GM12878 (cell line): ENCODE results near the gene HNF4A. TPM values are rescaled to one million over a fixed set of nuclear protein-coding genes. Genes with fewer than 3 reads are reported as not detected.

ENCODE experiments used
- ATAC-seq: fragments of 200-7000 bp; cut with Tn5 transposase; 3 replicates; pipeline ENCODE4 v1.9.1; 2020; ENCODE audit warnings: mild to moderate bottlenecking, moderate library complexity
- BruUV-seq: library from RNA; stranded (reverse); fragments of 400-500 nt; replicated peaks from 2 replicates; lab custom pipeline; 2021; lab: Mats Ljungman, UMichigan
- CTCF ChIA-PET: fragments of 300-600 bp; sonication (Branson Sonifier 250); formaldehyde crosslinking; extraction: SDS; loops from one replicate; lab custom pipeline; 2021; ENCODE audit warnings: inconsistent platforms; lab: Yijun Ruan, JAX
- POLR2A ChIA-PET: fragments of 350-600 bp; formaldehyde crosslinking; extraction: SDS; loops from one replicate; lab custom pipeline; 2021; ENCODE audit warnings: inconsistent platforms; lab: Charles Lee
- RAD21 ChIA-PET: fragments of 300-600 bp; sonication (Branson Sonifier 250); formaldehyde crosslinking; loops from one replicate; lab custom pipeline; 2023; ENCODE audit warnings: antibody characterized with exemption; ENCODE audit not compliant: unreplicated experiment; lab: Charles Lee
- SMC1A ChIA-PET: fragments of 300-600 bp; sonication (Branson Sonifier 250); formaldehyde crosslinking; loops from one replicate; lab custom pipeline; 2023; ENCODE audit not compliant: unreplicated experiment, uncharacterized antibody; lab: Charles Lee
- DNase-seq: peaks from one replicate; pipeline ENCODE4 v3.0.0-alpha.2; 2011; ENCODE audit warnings: low read depth, low spot score
- FAIRE-seq: peaks from 3 replicates; lab custom pipeline; 2011; peaks lifted over from hg19 to GRCh38; lab: Jason Lieb, UNC
- H2AFZ ChIP-seq: 2 replicates; pipeline ENCODE4 v1.6.0; 2011; ENCODE audit warnings: low read depth, low read length, control low read depth; ENCODE audit not compliant: control insufficient read depth
- H3K27ac ChIP-seq: 2 replicates; pipeline ENCODE4 v1.5.1; 2011; ENCODE audit warnings: control low read depth; ENCODE audit not compliant: control insufficient read depth, insufficient read depth
- H3K27me3 ChIP-seq, 2 experiments: replicated peaks in 1 of 2; 2 replicates each; pipeline versions ENCODE4 v1.6.0 to v1.6.1; 2011; ENCODE audit warnings: low read length in 1 of 2; ENCODE audit not compliant: control insufficient read depth in 2 of 2, insufficient read depth in 2 of 2
- H3K36me3 ChIP-seq, 2 experiments: 2 replicates each; pipeline ENCODE4 v1.5.1; 2011; ENCODE audit warnings: low read length in 1 of 2; ENCODE audit not compliant: control insufficient read depth in 2 of 2, insufficient read depth in 2 of 2
- H3K4me1 ChIP-seq: 2 replicates; pipeline ENCODE4 v1.6.1; 2011; ENCODE audit warnings: mild to moderate bottlenecking, low read length, moderate library complexity, mixed read lengths; ENCODE audit not compliant: control insufficient read depth, insufficient read depth
- H3K4me2 ChIP-seq: 2 replicates; pipeline ENCODE4 v1.6.0; 2011; ENCODE audit warnings: control low read depth; ENCODE audit not compliant: control insufficient read depth, insufficient read depth
- H3K4me3 ChIP-seq: fragments of 200-600 bp; sonication (generic); 2 replicates; pipeline ENCODE4 v1.5.1; 2016
- H3K79me2 ChIP-seq: 2 replicates; pipeline ENCODE4 v1.6.0; 2011; ENCODE audit warnings: low read length; ENCODE audit not compliant: control insufficient read depth, insufficient read depth
- H3K9ac ChIP-seq: 2 replicates; pipeline ENCODE4 v1.8.0; 2011; ENCODE audit warnings: low read length, control low read depth, mixed read lengths; ENCODE audit not compliant: control insufficient read depth, insufficient read depth
- H3K9me3 ChIP-seq: replicated peaks from 3 replicates; pipeline ENCODE4 v1.5.1; 2011; ENCODE audit warnings: mild to moderate bottlenecking, low read length; ENCODE audit not compliant: control insufficient read depth, insufficient read depth
- H4K20me1 ChIP-seq: 2 replicates; pipeline ENCODE4 v1.6.0; 2011; ENCODE audit not compliant: control insufficient read depth, insufficient read depth
- BMI1 ChIP-seq: fragments of 450-650 bp; IDR thresholded peaks from 2 replicates; pipeline ENCODE4 v1.6.1; 2016; ENCODE audit warnings: mild to moderate bottlenecking, moderate library complexity, borderline replicate concordance
- FOXK2 ChIP-seq: fragments of 450-650 bp; IDR thresholded peaks from 2 replicates; pipeline ENCODE4 v1.6.1; 2017; ENCODE audit warnings: mild to moderate bottlenecking, moderate library complexity
- KAT2A ChIP-seq: conservative IDR thresholded peaks from 2 replicates; pipeline ENCODE4 v1.6.1; 2011; ENCODE audit warnings: low read depth, low read length; ENCODE audit not compliant: control insufficient read depth
- NR2F1 ChIP-seq: fragments of 450-650 bp; conservative IDR thresholded peaks from 2 replicates; pipeline ENCODE4 v1.6.1; 2017; ENCODE audit warnings: mild to moderate bottlenecking
- POLR2A ChIP-seq: IDR thresholded peaks from 2 replicates; pipeline ENCODE4 v1.6.1; 2011; ENCODE audit warnings: low read depth, mild to moderate bottlenecking, low read length
- RAD21 ChIP-seq: IDR thresholded peaks from 2 replicates; pipeline ENCODE4 v1.6.1; 2011; ENCODE audit warnings: mild to moderate bottlenecking, low read depth, low read length, moderate library complexity; ENCODE audit not compliant: insufficient read depth
- RCOR1 ChIP-seq: conservative IDR thresholded peaks from 2 replicates; pipeline ENCODE4 v1.6.1; 2012; ENCODE audit warnings: low read depth, low read length, improper control_type of control experiment
- YY1 ChIP-seq: IDR thresholded peaks from 2 replicates; pipeline ENCODE4 v1.6.1; 2011; ENCODE audit warnings: low read depth, mild to moderate bottlenecking, low read length
- ZNF592 ChIP-seq: fragments of 450-650 bp; IDR thresholded peaks from 2 replicates; pipeline ENCODE4 v1.6.1; 2017; ENCODE audit warnings: mild to moderate bottlenecking, moderate library complexity
- ZNF687 ChIP-seq: fragments of 450-650 bp; IDR thresholded peaks from 2 replicates; pipeline ENCODE4 v1.6.1; 2017; ENCODE audit warnings: mild to moderate bottlenecking, moderate library complexity
- WGBS: methylation state at CpG from one replicate; pipeline ENCODE4 v1.1.6; 2016; ENCODE audit warnings: low lambda C conversion rate; ENCODE audit not compliant: insufficient replicate concordance, insufficient coverage; ENCODE audit errors: missing lambda C conversion rate; 5-methylcytosine and 5-hydroxymethylcytosine counted together
- in situ Hi-C: fragments of 300-500 bp; cut with MboI; formaldehyde crosslinking; loops from 9 replicates; pipeline ENCODE4 v1.14.3; 2018; ENCODE audit warnings: mixed read lengths
- intact Hi-C: fragments of 100-400 bp; cut with micrococcal nuclease; formaldehyde crosslinking; loops from one replicate; pipeline ENCODE4 v1.14.2; 2022; ENCODE audit not compliant: unreplicated experiment
- polyA plus RNA-seq, 11 experiments: library from polyadenylated mRNA; depleted of rRNA in 4 of 11; unstranded in 6 of 11; stranded (reverse) in 5 of 11; fragments of >200 nt; fragmentation: Nextera tagmentation in 4 of 11; fragmentation: Illumina TruSeq in 1 of 11; extraction: Ambion mirVana in 4 of 11; extraction: Trizol in 1 of 11; gene quantifications; 1 replicate in 1 of 11; 2 replicates in 10 of 11; pipeline versions ENCODE4 v1.2.1 to v1.2.3, GENCODE V29; 2011 to 2016; ENCODE audit warnings: inconsistent platforms in 2 of 11, missing spikeins in 2 of 11, low read depth in 1 of 11
- total RNA-seq, 4 experiments: library from RNA; depleted of rRNA in 3 of 4; stranded (reverse); fragments of >200 nt in 3 of 4; fragmentation: Illumina TruSeq in 1 of 4; extraction: Trizol in 1 of 4; gene quantifications; 2 replicates each; pipeline versions ENCODE4 v1.2.1 to v1.2.3, GENCODE V29; 2013 to 2021

HNF4A gene
- total and polyA plus RNA-seq, 10 of the 15 experiments (the other 5 are each of a cell fraction or from before 2014, with no cell fraction given), result 0.21 TPM; not detected in 9

GRCh38 chr20:44358776-44359175 is 3.3 kb downstream of the HNF4A start (continued):
- TF ChIP-seq POLR2A, result no peak

- Histone ChIP-seq H3K27ac (no peak overlapping the region), H2AFZ (no peak overlapping the region), H4K20me1 (no peaks in the 10 kb centered on the region), H3K9me3 (no peaks in the 10 kb centered on the region), H3K4me2 (no peak overlapping the region), H3K4me3 (no peak overlapping the region), H3K79me2 (no peaks in the 10 kb centered on the region), H3K36me3 (no peaks in the 10 kb centered on the region), H3K27me3 (no peaks in the 10 kb centered on the region; a peak in 1 of 4 replicates), H3K9ac (no peak overlapping the region), H3K4me1 (no peaks in the 10 kb centered on the region)
- ChIA-PET SMC1A (no interaction called here), CTCF (no interaction called here), POLR2A (no interaction called here), RAD21 (no interaction called here)
- DNase-seq (no peak), ATAC-seq (no peak), FAIRE-seq (no peak)
- TF ChIP-seq FOXK2, result peak; percentile 7; the same call in 1 of the 2 replicates
- TF ChIP-seq NR2F1, result no peak
- intact Hi-C loops, result no loop called here
- in situ Hi-C loops, result no loop called here
- no TSS peak for BruUV-seq
Measured at GRCh38 chr20:44360221-44360620, 4.7 kb downstream of the HNF4A start.

GRCh38 chr20:44361021-44361420 is 5.5 kb downstream of the HNF4A start:
- 26% methylated on average over 3 of the region's 3 CpGs for WGBS
- TF ChIP-seq RCOR1 (no peak), KAT2A (no peak), BMI1 (no peak), YY1 (no peak), ZNF592 (no peak), ZNF687 (no peak), RAD21 (no peak)

More at GRCh38 chr20:44361021-44361420, 5.5 kb downstream of the HNF4A start:
- H3K79me2 ChIP-seq, result no peaks in the 10 kb centered on the region
- in situ Hi-C loops (no loop called here), intact Hi-C loops (no loop called here)
- H3K27ac ChIP-seq, result no peak overlapping the region
- DNase-seq (no peak), ATAC-seq (no peak), FAIRE-seq (no peak)
- no peak overlapping the region for H2AFZ ChIP-seq
- H3K9me3 ChIP-seq, result no peaks in the 10 kb centered on the region
- H3K4me1 ChIP-seq, result no peaks in the 10 kb centered on the region
- no peaks in the 10 kb centered on the region; a peak in 1 of 4 replicates for H3K27me3 ChIP-seq
- ChIA-PET RAD21 (no interaction called here), SMC1A (no interaction called here), POLR2A (no interaction called here), CTCF (no interaction called here)
- H4K20me1 ChIP-seq, result no peaks in the 10 kb centered on the region
- H3K4me2 ChIP-seq, result no peak overlapping the region
- no peak overlapping the region for H3K4me3 ChIP-seq
- H3K36me3 ChIP-seq, result no peaks in the 10 kb centered on the region
- BruUV-seq, result no TSS peak
- H3K9ac ChIP-seq, result no peak overlapping the region
